ENCODE results near the gene ELMO1. TPM values are rescaled to one million over a fixed set of nuclear protein-coding genes. Genes with fewer than 3 reads are reported as not detected.

The ELMO1 gene
- total RNA-seq, 1 experiment from 2014 or later = not detected

- no peak overlapping the region for H3K27ac ChIP-seq (ENCODE audit: low read depth, low read length, poor library complexity, severe bottlenecking)
Measured at GRCh38 chr7:36852017-36852416, 596.6 kb downstream of the ELMO1 start.

DNA sequence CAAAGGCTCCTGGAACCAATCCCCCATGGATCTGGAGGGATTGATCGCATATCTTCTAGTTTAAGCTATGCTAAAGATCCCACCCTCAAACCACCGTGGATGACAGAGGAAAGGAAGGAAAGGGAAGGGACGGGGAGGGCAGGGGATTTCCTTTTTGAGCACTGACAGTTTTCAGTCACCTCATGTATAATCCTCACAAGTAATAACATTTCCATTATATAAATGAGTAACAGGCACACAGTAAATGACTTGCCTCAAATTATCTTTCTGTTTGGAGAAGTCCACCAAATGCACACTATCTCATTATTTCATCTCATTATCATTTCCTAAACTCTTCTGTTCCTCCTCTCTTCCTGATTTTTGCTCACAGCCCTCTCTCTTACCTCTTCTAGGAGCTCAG lies 597.3 kb downstream of the ELMO1 start:
- Histone ChIP-seq H3K27ac (ENCODE audit: low read depth, low read length, poor library complexity, severe bottlenecking) (no peak overlapping the region), H3K27me3 (replicated peaks; ENCODE audit: insufficient read depth, low read depth, low read length, poor library complexity) (no peaks in the 10 kb centered on the region), H3K36me3 (ENCODE audit: insufficient read depth, low read length, poor library complexity, severe bottlenecking) (no peaks in the 10 kb centered on the region), H3K9me3 (ENCODE audit: low read depth, low read length, poor library complexity, severe bottlenecking) (peaks cover 8% of the 10 kb centered on the region), H3K4me3 (ENCODE audit: low read depth, low read length, poor library complexity, severe bottlenecking) (no peak overlapping the region), H3K4me1 (ENCODE audit: insufficient read depth, low read length, poor library complexity, severe bottlenecking) (no peaks in the 10 kb centered on the region)
- ChIA-PET CTCF (no interaction called here), POLR2A (ENCODE audit: low non-redundant PET) (no interaction called here)
- no peak for TF ChIP-seq EZH2 (IDR thresholded peaks at IDR 0.05; ENCODE audit: borderline replicate concordance, low read depth, low read length, poor library complexity, severe bottlenecking)
- no peak for TF ChIP-seq CTCF (conservative IDR thresholded peaks at IDR 0.05; ENCODE audit: low read depth, low read length)
- no peak for DNase-seq (ENCODE audit: low spot score)
- BruUV-seq (replicated peaks) = no TSS peak
- intact Hi-C loops (cut with micrococcal nuclease; ENCODE audit: unreplicated experiment) = no loop called here

More at GRCh38 chr7:36852017-36852416, 596.6 kb downstream of the ELMO1 start:
- BruUV-seq (replicated peaks) = no TSS peak
- Histone ChIP-seq H3K27me3 (replicated peaks; ENCODE audit: insufficient read depth, low read depth, low read length, poor library complexity) (no peaks in the 10 kb centered on the region), H3K4me3 (ENCODE audit: low read depth, low read length, poor library complexity, severe bottlenecking) (no peak overlapping the region), H3K36me3 (ENCODE audit: insufficient read depth, low read length, poor library complexity, severe bottlenecking) (no peaks in the 10 kb centered on the region), H3K9me3 (ENCODE audit: low read depth, low read length, poor library complexity, severe bottlenecking) (peaks cover 8% of the 10 kb centered on the region), H3K4me1 (ENCODE audit: insufficient read depth, low read length, poor library complexity, severe bottlenecking) (no peaks in the 10 kb centered on the region)
- CTCF ChIA-PET = no interaction called here
- TF ChIP-seq CTCF (conservative IDR thresholded peaks at IDR 0.05; ENCODE audit: low read depth, low read length) = no peak
- TF ChIP-seq EZH2 (IDR thresholded peaks at IDR 0.05; ENCODE audit: borderline replicate concordance, low read depth, low read length, poor library complexity, severe bottlenecking) = no peak
- POLR2A ChIA-PET (ENCODE audit: low non-redundant PET) = no interaction called here
- DNase-seq (ENCODE audit: low spot score) = no peak
- intact Hi-C loops (cut with micrococcal nuclease; ENCODE audit: unreplicated experiment) = no loop called here

GRCh38 chr7:36847946-36848345 lies 600.7 kb downstream of the ELMO1 start:
- H3K4me3 ChIP-seq (ENCODE audit: low read depth, low read length, poor library complexity, severe bottlenecking) = no peak overlapping the region
- intact Hi-C loops (cut with micrococcal nuclease; ENCODE audit: unreplicated experiment) = no loop called here
- ChIA-PET POLR2A (ENCODE audit: low non-redundant PET) (no interaction called here), CTCF (interaction anchor here (0.6 kb wide), 1 partner anchor 529 kb away, joined by 4 read pairs; no protein-coding TSS in a partner anchor)
- no peaks in the 10 kb centered on the region for H3K27me3 ChIP-seq (replicated peaks; ENCODE audit: insufficient read depth, low read depth, low read length, poor library complexity)
- TF ChIP-seq CTCF (conservative IDR thresholded peaks at IDR 0.05; ENCODE audit: low read depth, low read length) = no peak
- no peak for TF ChIP-seq EZH2 (IDR thresholded peaks at IDR 0.05; ENCODE audit: borderline replicate concordance, low read depth, low read length, poor library complexity, severe bottlenecking)
- H3K36me3 ChIP-seq (ENCODE audit: insufficient read depth, low read length, poor library complexity, severe bottlenecking) = no peaks in the 10 kb centered on the region
- no peaks in the 10 kb centered on the region for H3K4me1 ChIP-seq (ENCODE audit: insufficient read depth, low read length, poor library complexity, severe bottlenecking)
- H3K9me3 ChIP-seq (ENCODE audit: low read depth, low read length, poor library complexity, severe bottlenecking) = peaks cover 8% of the 10 kb centered on the region
- BruUV-seq (replicated peaks) = no TSS peak
- no peak overlapping the region for H3K27ac ChIP-seq (ENCODE audit: low read depth, low read length, poor library complexity, severe bottlenecking)
- DNase-seq (ENCODE audit: low spot score) = no peak

Measured in A673 (cell line).